Right lung (tissue), 10 donors: ENCODE data around the gene GDI2. TPM values are rescaled to one million over a fixed set of nuclear protein-coding genes. Genes with fewer than 3 reads are reported as not detected.
"Not testable (repeated sequence)": the region's sequence is repeated elsewhere in the genome, so short reads cannot be mapped to it uniquely, and the experiment has no call there.

ENCODE experiments used
- DNase-seq, 2 donors: peaks; one replicate each; pipeline ENCODE4 v3.0.0-alpha.2; 2013
- long read RNA-seq, 8 donors: transcript quantifications; one replicate each; lab custom pipeline, GENCODE V29; 2026
- polyA plus RNA-seq, 5 donors: library from polyadenylated mRNA; unstranded; fragments of 120-200 nt; gene quantifications; one replicate each; pipeline versions ENCODE4 v1.2.1 to v1.2.3, GENCODE V29; 2013; ENCODE audit warnings: inconsistent platforms in 1 of 5, low replicate concordance in 1 of 5; ENCODE audit not compliant: insufficient read length in 5 of 5, insufficient read depth in 1 of 5

GDI2 gene
- 100 to 1,000 TPM; 216 to 317 (median 269) TPM for polyA plus RNA-seq
- long read RNA-seq, donor 1, transcript GDI2-203 (11 exons, 2,412 nt), result major isoform, 99 of 112 reads
- long read RNA-seq, donor 1, partial matches to known transcripts, result 12 of 112 reads
- long read RNA-seq, donor 1, other reads (novel, unspliced or antisense), result 0 of 112 reads
- long read RNA-seq, donor 2, transcript GDI2-203 (11 exons, 2,412 nt), result major isoform, 39 of 40 reads
- long read RNA-seq, donor 2, partial matches to known transcripts, result 0 of 40 reads
- long read RNA-seq, donor 2, other reads (novel, unspliced or antisense), result 0 of 40 reads
- long read RNA-seq, donor 3, transcript GDI2-203 (11 exons, 2,412 nt), result major isoform, 61 of 114 reads
- long read RNA-seq, donor 3, partial matches to known transcripts, result 51 of 114 reads
- long read RNA-seq, donor 3, other reads (novel, unspliced or antisense), result 0 of 114 reads
- long read RNA-seq, donor 4, transcript GDI2-203 (11 exons, 2,412 nt), result major isoform, 30 of 41 reads
- long read RNA-seq, donor 4, partial matches to known transcripts, result 11 of 41 reads
- long read RNA-seq, donor 4, other reads (novel, unspliced or antisense), result 0 of 41 reads
- long read RNA-seq, donor 5, transcript GDI2-203 (11 exons, 2,412 nt), result major isoform, 74 of 120 reads
- long read RNA-seq, donor 5, partial matches to known transcripts, result 46 of 120 reads
- long read RNA-seq, donor 5, other reads (novel, unspliced or antisense), result 0 of 120 reads
- long read RNA-seq, donor 6, transcript GDI2-203 (11 exons, 2,412 nt), result major isoform, 72 of 417 reads
- long read RNA-seq, donor 6, partial matches to known transcripts, result 344 of 417 reads
- long read RNA-seq, donor 6, other reads (novel, unspliced or antisense), result 0 of 417 reads
- long read RNA-seq, donor 7, transcript GDI2-203 (11 exons, 2,412 nt), result major isoform, 38 of 40 reads
- long read RNA-seq, donor 7, partial matches to known transcripts, result 0 of 40 reads
- long read RNA-seq, donor 7, other reads (novel, unspliced or antisense), result 0 of 40 reads
- long read RNA-seq, donor 8, transcript GDI2-203 (11 exons, 2,412 nt), result major isoform, 28 of 28 reads
- long read RNA-seq, donor 8, partial matches to known transcripts, result 0 of 28 reads
- long read RNA-seq, donor 8, other reads (novel, unspliced or antisense), result 0 of 28 reads

DNA sequence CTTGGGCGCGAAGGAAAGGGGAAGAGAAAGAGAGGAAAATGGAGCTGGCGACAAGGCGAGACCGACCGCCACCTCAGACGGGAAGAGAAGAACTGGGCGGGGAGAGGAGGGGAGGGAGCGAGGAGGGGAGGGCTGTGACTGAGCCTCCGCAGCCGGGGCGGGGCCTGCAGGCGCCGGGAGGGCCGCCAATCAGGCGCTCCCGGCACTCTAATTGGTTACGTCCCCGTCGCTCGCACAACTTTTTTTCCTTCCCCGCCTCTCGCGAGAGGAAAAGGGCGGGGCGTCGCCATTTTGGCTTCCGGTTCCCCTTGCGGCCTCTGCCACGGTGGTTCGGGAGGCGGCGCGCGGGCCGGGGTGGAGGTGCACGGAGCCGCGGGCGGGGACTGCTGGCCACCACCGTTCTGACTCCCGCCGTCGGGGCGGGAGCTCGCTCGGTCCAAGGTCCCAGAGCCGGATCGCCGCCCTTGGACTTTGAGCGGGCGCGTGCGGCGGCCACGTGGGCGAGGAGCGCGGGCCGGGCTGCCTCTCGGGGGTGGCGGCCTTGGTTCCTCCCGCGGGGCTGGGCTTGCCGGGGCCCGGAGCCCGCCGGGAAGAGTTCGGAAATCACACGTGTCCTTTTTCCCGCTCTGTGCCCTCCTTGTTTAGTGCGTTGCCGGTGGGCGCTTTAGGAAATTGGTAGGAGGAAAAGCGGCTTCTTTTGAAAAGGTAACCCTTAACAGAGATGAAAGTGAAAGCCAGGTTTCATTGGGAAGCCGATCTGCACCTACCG, at the start of gene GDI2:
GDI2 (minus strand) TSS at position 94 of the 769 bp plus-strand sequence. CDS start 176 bp downstream, outside the sequence.
- peak; percentile 97 for DNase-seq

DNA sequence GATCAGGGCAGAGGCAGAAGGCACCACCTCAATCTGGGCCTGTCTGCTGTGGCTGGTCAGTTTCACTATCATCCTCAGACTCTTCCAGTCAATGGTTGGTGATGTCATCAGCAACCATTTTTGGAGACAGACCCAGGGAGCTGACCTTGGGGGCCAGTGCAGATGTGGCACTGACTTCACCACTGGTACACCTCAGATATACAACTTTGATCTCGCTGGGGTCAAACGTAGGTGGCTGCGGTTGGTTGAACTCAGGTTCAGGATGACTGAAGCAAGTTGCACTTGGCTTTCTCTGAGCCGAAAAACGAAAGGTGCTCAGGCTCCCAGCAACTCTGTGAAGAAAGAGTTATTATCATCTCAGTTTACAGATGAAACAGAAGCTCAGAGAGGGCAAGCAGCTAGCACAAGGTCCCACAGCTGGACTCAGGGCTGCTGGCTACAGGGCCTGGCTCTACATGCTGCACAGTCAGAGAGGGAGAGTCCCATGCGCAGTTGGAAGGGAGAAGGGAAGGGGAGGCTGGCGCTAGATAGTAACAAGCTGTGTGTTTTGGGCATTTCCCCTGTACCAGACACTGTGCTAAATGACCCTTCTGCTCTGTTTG, 49.2 kb upstream of the GDI2 start:
- DNase-seq, result no peak

DNA sequence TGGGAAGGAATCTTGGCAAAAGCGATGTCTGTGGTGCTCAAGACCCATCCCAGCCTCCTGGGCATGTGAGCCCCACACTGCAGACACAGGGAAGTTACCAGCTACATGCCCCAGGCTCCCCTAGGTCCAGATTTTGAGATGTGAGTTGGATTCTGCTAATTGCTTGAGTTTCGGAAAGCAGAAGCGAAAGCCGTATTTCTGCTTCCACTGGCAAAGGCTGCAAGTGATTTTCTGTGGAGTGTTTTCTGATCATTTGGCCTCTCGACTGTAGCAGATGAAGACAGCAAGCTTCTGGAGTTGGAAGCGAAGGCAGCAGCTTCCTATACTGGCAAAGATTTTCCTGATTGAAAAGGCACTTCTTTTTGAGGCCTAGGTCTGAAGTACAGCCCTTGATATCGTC, 46.8 kb upstream of the GDI2 start:
- DNase-seq, result no peak

DNA sequence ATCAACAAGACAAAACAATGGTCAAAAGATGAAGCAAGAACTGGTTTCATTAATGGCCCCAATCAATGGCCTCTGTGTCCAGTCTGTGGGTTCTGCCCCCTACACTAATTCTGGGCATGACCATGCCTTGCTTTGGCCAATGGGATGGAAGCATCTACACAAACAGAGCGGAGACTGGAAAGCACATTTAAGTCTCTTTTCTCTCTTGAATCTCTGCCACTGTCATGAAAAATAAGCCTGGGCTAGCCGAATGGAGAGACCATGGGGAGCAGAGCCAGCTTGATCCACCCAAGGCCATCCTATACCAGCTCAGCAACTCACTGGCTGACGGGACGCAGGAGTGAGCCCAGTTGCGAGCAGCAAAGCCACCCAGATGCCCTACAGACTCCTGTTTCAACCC, 45.6 kb upstream of the GDI2 start:
- no peak for DNase-seq

DNA sequence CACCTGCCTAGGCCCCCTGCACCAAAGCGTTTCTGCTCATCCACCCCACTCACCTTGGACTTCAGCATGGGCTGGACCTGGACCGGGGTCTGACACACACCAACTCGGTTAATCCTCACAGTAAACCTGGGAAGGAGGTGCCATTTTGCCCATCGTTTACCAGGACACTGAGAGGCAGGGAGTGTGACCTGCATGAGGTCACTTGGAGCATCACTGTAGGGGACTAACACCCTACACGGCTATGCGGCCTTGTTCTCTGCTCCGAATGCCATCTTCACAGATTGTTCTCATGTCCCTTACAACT, 43.4 kb upstream of the GDI2 start:
- no peak for DNase-seq

DNA sequence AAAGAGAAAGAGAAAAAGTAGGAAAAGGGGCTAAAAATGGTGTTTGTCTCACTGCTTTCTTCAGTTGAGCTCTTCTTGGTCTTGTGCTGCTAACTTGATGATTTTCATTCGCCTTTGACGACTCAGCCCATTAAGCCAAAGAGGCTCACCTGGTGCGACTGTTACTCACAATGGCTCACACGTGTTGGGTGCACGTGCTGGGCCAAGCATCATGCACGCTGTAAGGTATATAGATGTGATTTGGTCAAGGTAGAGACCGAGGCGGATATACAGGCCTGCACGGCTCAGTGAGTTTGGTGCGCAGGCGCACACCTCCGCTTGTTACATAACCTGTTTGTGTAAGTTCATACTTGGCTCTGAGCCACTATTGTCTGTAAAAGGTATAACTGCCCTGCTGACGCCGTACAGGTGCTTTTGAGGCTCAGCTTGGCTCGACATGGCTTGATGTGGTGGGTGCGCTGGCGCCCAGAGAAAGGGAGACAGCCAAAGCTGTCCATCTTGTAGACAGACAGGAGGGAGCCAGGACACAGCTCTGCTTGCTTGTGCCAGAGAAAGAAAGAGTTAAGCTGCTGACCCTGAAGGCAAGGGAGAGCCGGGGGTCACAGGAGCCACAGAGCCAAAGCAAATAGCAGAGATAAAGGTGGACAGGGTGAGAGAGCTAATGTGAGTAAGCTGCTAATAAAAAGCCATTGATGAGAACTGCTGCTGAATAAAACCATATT, 42.9 kb upstream of the GDI2 start:
- no peak for DNase-seq

DNA sequence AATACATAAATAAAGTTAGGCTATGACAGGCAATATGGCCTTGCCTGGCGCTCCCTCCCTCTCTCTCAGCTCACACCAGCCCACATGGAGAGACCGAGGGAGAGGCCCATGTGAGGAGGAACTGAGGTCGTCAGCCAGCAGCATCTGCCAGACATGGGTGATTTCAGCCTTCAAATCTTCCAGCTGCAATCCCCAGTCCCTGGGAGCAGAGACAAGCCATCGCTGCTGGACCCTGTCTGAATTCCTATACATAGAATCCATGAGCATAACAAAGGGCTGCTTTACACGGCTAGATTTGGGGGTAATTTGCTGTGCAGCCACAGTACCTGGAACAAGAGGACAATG, 40.9 kb upstream of the GDI2 start:
- no peak for DNase-seq

DNA sequence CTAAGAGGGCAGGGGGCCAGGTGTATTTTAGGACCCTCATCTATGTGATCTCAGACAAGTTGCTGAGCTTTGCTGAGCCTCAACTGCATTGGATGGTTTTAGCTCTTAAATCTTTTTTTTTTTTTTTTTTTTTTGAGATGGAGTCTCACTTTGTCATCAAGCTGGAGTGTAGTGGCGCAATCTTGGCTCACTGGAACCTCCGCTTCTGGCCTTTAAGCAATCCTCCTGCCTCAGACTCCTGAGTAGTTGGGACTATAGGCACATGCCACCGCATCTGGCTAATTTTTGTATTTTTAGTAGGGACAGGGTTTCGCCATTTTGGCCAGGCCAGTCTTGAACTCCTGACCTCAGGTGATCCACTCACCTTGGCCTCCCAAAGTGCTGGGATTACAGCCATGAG, 33.4 kb upstream of the GDI2 start:
- DNase-seq, result not testable (repeated sequence)

DNA sequence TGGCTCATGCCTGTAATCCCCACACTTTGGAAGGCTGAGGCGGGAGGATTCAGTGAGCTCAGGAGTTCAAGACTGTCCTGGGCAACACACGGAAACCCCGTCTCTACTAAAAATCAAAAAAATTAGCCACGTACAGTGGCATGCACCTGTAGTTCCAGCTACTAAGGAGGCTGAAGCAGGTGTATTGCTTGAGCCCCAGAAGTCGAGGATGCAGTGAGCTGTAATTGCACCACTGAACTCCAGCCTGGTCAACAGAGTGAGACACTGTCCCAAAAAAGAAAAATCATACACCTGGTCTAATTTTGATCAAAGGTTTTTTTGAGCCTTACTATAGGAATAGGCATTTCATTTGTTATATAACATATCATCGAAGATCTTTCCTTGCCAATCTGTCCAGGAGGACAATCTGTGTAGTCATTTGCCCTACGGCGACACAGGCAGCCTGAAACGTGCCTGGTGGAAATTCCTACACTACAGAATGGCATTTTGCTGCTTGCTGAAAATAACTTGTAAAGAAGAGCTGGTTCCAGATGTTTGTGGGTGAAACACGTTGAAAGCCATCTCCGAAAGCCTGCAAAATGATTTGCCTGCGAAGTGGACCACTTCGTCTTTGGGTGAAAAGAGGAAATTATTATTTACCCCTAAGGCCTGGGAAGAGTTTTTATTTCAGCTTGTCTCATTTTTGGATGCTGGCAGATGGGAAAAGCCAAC, 31.3 kb upstream of the GDI2 start:
- DNase-seq, result no peak

DNA sequence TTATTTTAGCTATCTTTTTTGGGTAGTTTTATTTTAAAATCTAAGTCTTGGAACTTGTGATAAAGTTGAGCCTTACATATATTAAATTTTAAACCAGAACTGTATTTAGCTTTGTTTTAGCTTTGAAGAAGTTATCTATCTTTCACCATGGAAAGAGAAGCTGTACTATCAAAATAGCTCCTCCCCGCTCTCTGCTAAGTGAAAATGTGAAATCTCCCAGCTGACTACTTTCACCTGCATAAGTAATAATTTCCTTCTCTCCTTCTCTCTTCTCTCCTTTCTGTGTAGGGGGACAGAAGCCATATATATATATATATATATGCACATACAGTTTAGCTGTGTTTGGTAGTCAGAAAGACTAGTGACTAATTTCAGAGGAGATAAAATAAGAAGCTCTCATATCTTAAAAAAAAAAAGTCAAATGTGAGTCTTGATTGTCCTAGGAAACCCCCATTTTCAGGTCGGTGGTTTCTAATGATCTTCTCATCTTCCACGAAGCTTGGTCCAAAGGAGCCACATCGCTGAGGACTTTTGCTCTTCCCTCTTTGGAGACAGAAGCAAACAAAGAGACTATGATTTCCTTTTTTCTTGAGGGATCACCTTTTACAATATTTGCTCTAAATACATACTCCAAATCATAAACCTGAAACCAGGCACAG, 30.6 kb upstream of the GDI2 start:
- DNase-seq, result no peak

DNA sequence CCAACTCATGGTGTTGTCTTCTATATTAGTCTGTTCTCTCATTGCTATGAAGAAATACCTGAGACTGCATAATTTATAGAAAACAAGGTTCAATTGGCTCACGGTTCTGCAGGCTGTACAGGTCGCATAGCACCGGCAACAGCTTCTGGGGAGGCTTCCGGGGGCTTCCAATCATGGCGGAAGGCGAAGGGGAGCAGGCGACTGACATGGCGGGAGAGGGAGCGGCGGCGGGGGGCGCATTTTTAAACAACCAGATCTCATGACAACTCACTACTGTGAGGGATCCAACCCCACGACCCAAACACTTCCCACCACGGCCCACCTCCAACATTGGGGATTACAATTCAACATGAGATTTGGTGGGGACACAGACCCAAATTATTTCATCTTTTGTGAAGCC, 28.7 kb upstream of the GDI2 start:
- no peak for DNase-seq

DNA sequence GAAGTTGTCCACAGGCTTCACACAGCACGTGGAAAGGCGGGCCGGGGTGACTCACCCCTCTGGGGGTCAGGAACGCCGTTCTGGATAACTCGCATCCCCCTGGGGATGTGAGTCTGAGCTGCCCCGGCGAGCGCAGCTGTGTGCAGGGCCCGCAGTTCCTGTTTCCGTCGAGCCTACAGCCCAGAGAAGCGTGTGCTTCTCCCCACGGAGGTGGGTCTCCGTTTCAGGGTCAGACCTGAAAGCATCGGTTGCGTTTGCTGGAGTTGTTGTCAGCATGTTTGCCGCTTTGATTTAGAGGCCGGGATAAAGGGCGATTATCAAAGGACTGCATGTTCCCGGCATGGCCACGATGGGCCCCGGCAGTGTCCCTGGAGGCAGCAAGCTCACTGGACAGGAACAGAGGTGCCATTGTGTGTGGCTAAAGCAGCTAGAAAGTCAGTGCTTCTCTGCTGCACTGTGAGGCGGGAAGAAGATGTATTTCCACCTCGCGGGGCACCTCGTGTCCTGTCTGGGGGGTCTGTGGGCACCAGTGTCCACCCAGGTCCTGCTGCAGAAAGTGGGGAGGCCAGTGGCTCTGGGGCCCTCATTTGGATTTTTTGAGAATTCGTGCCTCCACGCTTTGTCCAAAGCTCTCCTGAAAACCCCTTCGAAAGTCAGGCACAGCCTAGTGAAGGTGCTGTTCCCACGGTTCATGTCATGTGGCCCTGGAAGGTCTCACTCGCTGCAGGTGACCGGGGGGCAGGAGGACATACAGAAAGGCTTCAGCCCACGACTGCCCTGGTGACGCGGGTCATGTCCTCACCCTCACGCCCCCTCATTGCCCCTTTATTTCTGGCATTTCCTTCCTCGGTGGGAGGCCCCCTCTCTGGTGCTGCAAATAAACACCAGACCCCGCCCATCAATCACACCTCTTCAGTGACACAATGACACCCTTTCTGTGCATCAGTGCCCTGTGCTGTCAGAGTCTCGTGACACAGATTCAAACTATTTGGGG, 27.4 kb upstream of the GDI2 start:
- DNase-seq, result no peak

DNA sequence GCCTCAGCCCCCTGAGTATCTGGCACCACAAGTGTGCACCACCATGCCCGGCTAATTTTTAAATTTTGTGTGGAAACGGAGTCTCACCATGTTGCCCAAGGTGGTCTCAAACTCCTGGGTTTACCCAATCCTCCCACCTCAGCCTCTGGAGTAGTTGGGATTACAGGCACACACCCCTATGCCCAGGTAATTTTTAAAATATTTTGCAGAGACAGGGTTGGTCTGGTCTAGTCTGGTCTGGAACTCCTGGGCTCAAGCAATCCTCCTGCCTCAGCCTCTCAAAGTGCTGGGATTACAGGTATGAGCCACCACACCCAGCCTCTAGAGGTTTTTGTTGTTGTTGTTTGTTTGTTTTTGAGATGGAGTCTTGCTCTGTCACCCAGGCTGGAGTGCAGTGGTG, 22.9 kb upstream of the GDI2 start:
- not testable (repeated sequence) for DNase-seq

DNA sequence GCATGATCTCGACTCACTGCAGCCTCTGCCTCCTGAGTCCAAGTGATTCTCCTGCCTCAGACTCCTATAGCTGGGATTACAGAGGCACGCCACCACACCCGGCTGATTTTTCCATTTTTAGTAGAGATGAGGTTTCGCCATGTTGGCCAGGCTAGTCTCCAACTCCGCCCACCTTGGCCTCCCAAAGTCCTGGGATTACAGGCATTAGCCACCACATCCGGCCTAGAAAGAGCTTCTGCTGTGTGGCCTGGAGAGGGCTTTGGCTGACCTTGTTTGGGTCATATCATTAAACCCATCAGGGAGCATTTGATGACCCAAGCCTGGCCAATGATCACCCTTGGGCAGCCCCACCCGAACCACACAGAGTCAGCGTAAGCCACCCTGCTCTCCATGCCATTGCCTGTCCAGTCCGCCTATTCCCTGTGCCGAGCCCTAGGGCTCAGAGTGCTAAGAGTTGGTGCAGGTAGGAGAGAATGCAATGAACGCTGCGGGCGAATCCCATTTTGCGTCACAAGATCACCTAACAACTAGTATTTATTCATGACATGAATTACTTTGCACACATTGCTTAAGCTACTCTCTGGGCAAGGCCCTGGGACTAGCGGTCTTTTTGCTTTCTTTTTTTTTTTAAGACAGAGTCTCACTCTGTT, 22.3 kb upstream of the GDI2 start:
- no peak for DNase-seq

DNA sequence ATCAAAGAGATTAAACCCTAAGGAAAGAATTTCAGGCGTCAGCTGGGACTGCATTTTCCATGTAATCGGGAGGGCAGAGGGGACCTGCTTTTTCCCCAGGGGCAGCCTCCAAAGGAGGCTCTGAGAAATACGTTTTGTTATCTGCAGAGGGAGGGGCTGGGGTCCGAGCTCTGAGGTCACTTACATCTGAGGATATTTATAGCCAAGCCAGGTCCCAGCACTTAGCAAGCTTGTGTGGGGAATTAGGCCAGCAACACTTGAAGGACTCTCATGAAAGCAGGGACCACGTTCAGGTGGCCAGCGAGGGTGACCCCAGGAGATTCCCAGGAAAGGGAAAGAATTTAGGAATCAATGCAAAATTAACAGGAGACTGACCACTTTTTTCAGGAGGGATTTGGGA, 20.6 kb upstream of the GDI2 start:
- DNase-seq, result no peak

DNA sequence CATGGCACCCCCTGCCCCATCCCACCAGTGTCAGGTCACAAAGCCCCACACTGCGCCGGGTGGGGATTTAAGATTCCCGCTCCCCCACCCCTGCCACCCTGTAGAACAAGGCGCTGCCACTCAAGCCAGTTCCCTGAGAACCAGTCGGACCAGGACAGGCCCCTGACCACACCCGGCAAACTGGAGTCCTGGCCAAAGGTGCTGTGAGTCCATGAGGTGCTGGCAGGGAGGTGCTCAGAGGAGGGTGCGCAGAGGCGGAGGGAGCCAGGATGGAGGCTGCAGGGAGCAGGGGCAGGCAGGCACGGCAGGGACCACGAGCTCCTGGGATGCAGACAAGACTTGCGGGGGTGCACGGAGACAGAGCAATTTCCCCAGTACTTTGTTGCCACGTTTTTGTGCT, 19.7 kb upstream of the GDI2 start:
- no peak for DNase-seq

DNA sequence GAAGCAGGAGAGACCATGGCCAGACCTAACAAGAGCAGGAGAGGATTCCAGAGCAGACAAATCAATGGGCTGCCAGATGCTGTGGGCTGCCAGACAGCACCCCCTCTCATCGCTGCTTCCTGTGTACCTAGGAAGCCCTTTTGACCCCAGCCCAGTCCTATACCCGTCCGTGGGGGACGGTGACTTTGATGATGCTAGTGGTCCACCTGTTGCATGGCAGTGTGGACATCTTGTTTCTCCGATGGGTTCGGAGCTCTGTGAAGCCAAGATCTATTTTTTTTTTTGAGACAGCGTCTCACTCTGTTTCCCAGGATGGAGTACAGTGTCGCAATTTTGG, 18.2 kb upstream of the GDI2 start:
- DNase-seq, result no peak
